ENCODE data around the gene CRIP2. TPM values are rescaled to one million over a fixed set of nuclear protein-coding genes. Genes with fewer than 3 reads are reported as not detected.

CRIP2 gene
- polyA plus RNA-seq, 1 donor (not counting 4 experiments of a cell fraction or from before 2014, with no cell fraction given), result 4.8 TPM

GRCh38 chr14:105449276-105450122, 25.1 kb upstream of the CRIP2 start:
- H3K79me2 ChIP-seq (ENCODE audit: control insufficient read depth, insufficient read depth, low read length), result peaks cover 15% of the 10 kb centered on the region
- H3K27ac ChIP-seq (ENCODE audit: control insufficient read depth, insufficient read depth, low read length), result no peak overlapping the region
- DNase-seq (ENCODE audit: low read depth, low spot score) (no peak), FAIRE-seq (no peak)
- no peaks in the 10 kb centered on the region for H3K9me1 ChIP-seq (ENCODE audit: control insufficient read depth, extremely low read depth, insufficient read depth, low read length)
- dilution Hi-C loops (cut with MboI; ENCODE audit: extremely low pct_ligation_motif_present, low sequenced_read_pairs), result no loop called here
- TF ChIP-seq EZH2 (IDR thresholded peaks at IDR 0.05; ENCODE audit: low read length) (no peak), CTCF (optimal IDR thresholded peaks at IDR 0.05 in 1 of 3, IDR thresholded peaks at IDR 0.05 in 1 of 3, conservative IDR thresholded peaks at IDR 0.05 in 1 of 3; ENCODE audit: extremely low read depth in 1 of 3, insufficient read depth in 2 of 3, low read length in 3 of 3) (no peak)
- no peak overlapping the region for H3K4me2 ChIP-seq (ENCODE audit: control insufficient read depth, extremely low read depth, insufficient read depth, low read depth, low read length)
- H3K4me3 ChIP-seq (ENCODE audit: control insufficient read depth in 2 of 3, extremely low read depth in 1 of 3, insufficient read depth in 2 of 3, low read depth in 1 of 3, low read length in 3 of 3), result no peak overlapping the region
- H2AFZ ChIP-seq (ENCODE audit: control insufficient read depth, low read length), result no peak overlapping the region
- H4K20me1 ChIP-seq (ENCODE audit: control insufficient read depth, extremely low read depth, insufficient read depth, low read length), result peaks cover 2% of the 10 kb centered on the region
- no peaks in the 10 kb centered on the region for H3K4me1 ChIP-seq (ENCODE audit: control insufficient read depth, extremely low read depth, insufficient read depth, low read length)
- peaks cover 21 to 35% of the 10 kb centered on the region in 2 experiments for H3K36me3 ChIP-seq (ENCODE audit: control insufficient read depth in 2 of 2, extremely low read depth in 1 of 2, insufficient read depth in 2 of 2, low read length in 2 of 2)
- no peaks in the 10 kb centered on the region for H3K27me3 ChIP-seq (ENCODE audit: control insufficient read depth, extremely low read depth, insufficient read depth, low read length)
- no peaks in the 10 kb centered on the region for H3K9me3 ChIP-seq (ENCODE audit: control insufficient read depth, low read depth, low read length)
- no peak overlapping the region for H3K9ac ChIP-seq (ENCODE audit: control insufficient read depth, extremely low read depth, insufficient read depth, low read length)

GRCh38 chr14:105450123-105450505, 24.5 kb upstream of the CRIP2 start:
- H2AFZ ChIP-seq (ENCODE audit: control insufficient read depth, low read length), result no peak overlapping the region
- no peaks in the 10 kb centered on the region for H3K27me3 ChIP-seq (ENCODE audit: control insufficient read depth, extremely low read depth, insufficient read depth, low read length)
- H3K27ac ChIP-seq (ENCODE audit: control insufficient read depth, insufficient read depth, low read length), result no peak overlapping the region
- TF ChIP-seq CTCF (optimal IDR thresholded peaks at IDR 0.05 in 1 of 3, IDR thresholded peaks at IDR 0.05 in 1 of 3, conservative IDR thresholded peaks at IDR 0.05 in 1 of 3; ENCODE audit: extremely low read depth in 1 of 3, insufficient read depth in 2 of 3, low read length in 3 of 3) (no peak), EZH2 (IDR thresholded peaks at IDR 0.05; ENCODE audit: low read length) (no peak)
- DNase-seq (ENCODE audit: low read depth, low spot score) (no peak), FAIRE-seq (no peak)
- peaks cover 15% of the 10 kb centered on the region for H3K79me2 ChIP-seq (ENCODE audit: control insufficient read depth, insufficient read depth, low read length)
- no peaks in the 10 kb centered on the region for H3K9me1 ChIP-seq (ENCODE audit: control insufficient read depth, extremely low read depth, insufficient read depth, low read length)
- H3K36me3 ChIP-seq (ENCODE audit: control insufficient read depth in 2 of 2, extremely low read depth in 1 of 2, insufficient read depth in 2 of 2, low read length in 2 of 2), result peaks cover 18 to 33% of the 10 kb centered on the region in 2 experiments
- H3K4me2 ChIP-seq (ENCODE audit: control insufficient read depth, extremely low read depth, insufficient read depth, low read depth, low read length), result no peak overlapping the region
- peaks cover 2% of the 10 kb centered on the region for H4K20me1 ChIP-seq (ENCODE audit: control insufficient read depth, extremely low read depth, insufficient read depth, low read length)
- no peak overlapping the region for H3K9ac ChIP-seq (ENCODE audit: control insufficient read depth, extremely low read depth, insufficient read depth, low read length)
- no peaks in the 10 kb centered on the region for H3K4me1 ChIP-seq (ENCODE audit: control insufficient read depth, extremely low read depth, insufficient read depth, low read length)
- dilution Hi-C loops (cut with MboI; ENCODE audit: extremely low pct_ligation_motif_present, low sequenced_read_pairs), result no loop called here
- no peaks in the 10 kb centered on the region for H3K9me3 ChIP-seq (ENCODE audit: control insufficient read depth, low read depth, low read length)
- H3K4me3 ChIP-seq (ENCODE audit: control insufficient read depth in 2 of 3, extremely low read depth in 1 of 3, insufficient read depth in 2 of 3, low read depth in 1 of 3, low read length in 3 of 3), result no peak overlapping the region

Measured in keratinocyte (primary cell).